ENCODE measurements around the gene PYGM. TPM values are rescaled to one million over a fixed set of nuclear protein-coding genes. Genes with fewer than 3 reads are reported as not detected.

PYGM gene
- total and polyA plus RNA-seq, 2 experiments from 2014 or later = 1.5 to 3.9 TPM

DNA sequence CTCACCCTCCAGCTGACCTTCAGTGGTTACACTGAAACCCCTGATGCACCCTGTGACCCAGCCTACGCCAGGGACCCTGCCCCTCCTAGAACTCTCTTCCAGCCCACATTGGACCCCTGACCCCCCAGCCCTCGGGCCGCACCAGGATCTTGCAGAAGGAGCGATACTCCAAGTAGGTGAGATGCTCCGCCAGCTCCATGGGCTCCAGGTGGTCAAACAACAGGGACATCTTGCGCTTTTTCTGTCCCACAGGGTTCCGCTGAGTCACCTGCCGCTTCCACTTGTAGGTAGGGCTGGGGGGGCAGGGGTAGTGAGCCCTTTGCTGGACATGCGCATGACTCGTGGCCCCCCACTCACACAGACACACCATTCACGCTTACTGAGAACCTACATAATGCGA lies 19.9 kb downstream of the PYGM start (continued):
- TF ChIP-seq, protein P1, sequence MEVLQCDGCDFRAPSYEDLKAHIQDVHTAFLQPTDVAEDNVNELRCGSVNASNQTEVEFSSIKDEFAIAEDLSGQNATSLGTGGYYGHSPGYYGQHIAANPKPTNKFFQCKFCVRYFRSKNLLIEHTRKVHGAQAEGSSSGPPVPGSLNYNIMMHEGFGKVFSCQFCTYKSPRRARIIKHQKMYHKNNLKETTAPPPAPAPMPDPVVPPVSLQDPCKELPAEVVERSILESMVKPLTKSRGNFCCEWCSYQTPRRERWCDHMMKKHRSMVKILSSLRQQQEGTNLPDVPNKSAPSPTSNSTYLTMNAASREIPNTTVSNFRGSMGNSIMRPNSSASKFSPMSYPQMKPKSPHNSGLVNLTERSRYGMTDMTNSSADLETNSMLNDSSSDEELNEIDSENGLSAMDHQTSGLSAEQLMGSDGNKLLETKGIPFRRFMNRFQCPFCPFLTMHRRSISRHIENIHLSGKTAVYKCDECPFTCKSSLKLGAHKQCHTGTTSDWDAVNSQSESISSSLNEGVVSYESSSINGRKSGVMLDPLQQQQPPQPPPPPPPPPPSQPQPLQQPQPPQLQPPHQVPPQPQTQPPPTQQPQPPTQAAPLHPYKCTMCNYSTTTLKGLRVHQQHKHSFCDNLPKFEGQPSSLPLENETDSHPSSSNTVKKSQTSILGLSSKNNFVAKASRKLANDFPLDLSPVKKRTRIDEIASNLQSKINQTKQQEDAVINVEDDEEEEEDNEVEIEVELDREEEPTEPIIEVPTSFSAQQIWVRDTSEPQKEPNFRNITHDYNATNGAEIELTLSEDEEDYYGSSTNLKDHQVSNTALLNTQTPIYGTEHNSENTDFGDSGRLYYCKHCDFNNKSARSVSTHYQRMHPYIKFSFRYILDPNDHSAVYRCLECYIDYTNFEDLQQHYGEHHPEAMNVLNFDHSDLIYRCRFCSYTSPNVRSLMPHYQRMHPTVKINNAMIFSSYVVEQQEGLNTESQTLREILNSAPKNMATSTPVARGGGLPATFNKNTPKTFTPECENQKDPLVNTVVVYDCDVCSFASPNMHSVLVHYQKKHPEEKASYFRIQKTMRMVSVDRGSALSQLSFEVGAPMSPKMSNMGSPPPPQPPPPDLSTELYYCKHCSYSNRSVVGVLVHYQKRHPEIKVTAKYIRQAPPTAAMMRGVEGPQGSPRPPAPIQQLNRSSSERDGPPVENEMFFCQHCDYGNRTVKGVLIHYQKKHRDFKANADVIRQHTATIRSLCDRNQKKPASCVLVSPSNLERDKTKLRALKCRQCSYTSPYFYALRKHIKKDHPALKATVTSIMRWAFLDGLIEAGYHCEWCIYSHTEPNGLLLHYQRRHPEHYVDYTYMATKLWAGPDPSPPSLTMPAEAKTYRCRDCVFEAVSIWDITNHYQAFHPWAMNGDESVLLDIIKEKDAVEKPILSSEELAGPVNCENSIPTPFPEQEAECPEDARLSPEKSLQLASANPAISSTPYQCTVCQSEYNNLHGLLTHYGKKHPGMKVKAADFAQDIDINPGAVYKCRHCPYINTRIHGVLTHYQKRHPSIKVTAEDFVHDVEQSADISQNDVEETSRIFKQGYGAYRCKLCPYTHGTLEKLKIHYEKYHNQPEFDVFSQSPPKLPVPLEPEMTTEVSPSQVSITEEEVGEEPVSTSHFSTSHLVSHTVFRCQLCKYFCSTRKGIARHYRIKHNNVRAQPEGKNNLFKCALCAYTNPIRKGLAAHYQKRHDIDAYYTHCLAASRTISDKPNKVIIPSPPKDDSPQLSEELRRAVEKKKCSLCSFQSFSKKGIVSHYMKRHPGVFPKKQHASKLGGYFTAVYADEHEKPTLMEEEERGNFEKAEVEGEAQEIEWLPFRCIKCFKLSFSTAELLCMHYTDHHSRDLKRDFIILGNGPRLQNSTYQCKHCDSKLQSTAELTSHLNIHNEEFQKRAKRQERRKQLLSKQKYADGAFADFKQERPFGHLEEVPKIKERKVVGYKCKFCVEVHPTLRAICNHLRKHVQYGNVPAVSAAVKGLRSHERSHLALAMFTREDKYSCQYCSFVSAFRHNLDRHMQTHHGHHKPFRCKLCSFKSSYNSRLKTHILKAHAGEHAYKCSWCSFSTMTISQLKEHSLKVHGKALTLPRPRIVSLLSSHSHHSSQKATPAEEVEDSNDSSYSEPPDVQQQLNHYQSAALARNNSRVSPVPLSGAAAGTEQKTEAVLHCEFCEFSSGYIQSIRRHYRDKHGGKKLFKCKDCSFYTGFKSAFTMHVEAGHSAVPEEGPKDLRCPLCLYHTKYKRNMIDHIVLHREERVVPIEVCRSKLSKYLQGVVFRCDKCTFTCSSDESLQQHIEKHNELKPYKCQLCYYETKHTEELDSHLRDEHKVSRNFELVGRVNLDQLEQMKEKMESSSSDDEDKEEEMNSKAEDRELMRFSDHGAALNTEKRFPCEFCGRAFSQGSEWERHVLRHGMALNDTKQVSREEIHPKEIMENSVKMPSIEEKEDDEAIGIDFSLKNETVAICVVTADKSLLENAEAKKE (CRISPR knock-in tag; IDR thresholded peaks at IDR 0.05) = no peak
- TF ChIP-seq STAT1 (IDR thresholded peaks at IDR 0.05; ENCODE audit: unreplicated experiment) (no peak), JUNB (IDR thresholded peaks at IDR 0.05; ENCODE audit: unreplicated experiment) (no peak), EZH2 (IDR thresholded peaks at IDR 0.05; ENCODE audit: low read depth, unreplicated experiment) (no peak), NANOG (IDR thresholded peaks at IDR 0.05; ENCODE audit: borderline replicate concordance) (no peak), EZH2phosphoT487 (IDR thresholded peaks at IDR 0.05; ENCODE audit: unreplicated experiment) (no peak)

DNA sequence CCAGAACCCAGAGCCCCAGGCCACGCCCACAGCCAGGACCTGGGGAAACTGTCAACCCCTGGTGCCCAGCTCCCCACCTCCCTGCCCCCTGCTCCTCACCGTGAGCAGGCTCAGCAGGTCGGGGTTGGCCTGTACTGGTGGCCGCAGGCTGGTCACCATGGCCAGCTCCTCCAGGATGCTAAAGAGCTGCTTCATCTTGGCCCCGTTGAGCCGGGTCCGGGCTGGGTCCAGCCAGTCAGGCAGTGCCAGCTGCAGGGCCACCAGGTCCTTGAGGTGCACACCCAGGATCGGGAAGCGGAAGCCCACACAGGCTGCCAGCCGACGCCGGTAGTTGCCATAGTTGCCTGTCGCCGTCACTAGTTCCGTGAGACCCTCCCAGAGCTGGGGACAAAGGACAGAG lies 23.1 kb downstream of the PYGM start:
- TF ChIP-seq, protein P2, sequence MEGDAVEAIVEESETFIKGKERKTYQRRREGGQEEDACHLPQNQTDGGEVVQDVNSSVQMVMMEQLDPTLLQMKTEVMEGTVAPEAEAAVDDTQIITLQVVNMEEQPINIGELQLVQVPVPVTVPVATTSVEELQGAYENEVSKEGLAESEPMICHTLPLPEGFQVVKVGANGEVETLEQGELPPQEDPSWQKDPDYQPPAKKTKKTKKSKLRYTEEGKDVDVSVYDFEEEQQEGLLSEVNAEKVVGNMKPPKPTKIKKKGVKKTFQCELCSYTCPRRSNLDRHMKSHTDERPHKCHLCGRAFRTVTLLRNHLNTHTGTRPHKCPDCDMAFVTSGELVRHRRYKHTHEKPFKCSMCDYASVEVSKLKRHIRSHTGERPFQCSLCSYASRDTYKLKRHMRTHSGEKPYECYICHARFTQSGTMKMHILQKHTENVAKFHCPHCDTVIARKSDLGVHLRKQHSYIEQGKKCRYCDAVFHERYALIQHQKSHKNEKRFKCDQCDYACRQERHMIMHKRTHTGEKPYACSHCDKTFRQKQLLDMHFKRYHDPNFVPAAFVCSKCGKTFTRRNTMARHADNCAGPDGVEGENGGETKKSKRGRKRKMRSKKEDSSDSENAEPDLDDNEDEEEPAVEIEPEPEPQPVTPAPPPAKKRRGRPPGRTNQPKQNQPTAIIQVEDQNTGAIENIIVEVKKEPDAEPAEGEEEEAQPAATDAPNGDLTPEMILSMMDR (conservative IDR thresholded peaks at IDR 0.05; ENCODE audit: low read depth in 2 of 2) = no peak
- TF ChIP-seq ZNF331 (CRISPR knock-in tag; IDR thresholded peaks at IDR 0.05; ENCODE audit: low read depth) = no peak
- TF ChIP-seq STAT1 (IDR thresholded peaks at IDR 0.05; ENCODE audit: unreplicated experiment) = no peak
- TF ChIP-seq NANOG (IDR thresholded peaks at IDR 0.05; ENCODE audit: borderline replicate concordance) = no peak
- TF ChIP-seq CREB1 (CRISPR knock-in tag; IDR thresholded peaks at IDR 0.05; ENCODE audit: low read depth) = no peak
- TF ChIP-seq, protein P3, sequence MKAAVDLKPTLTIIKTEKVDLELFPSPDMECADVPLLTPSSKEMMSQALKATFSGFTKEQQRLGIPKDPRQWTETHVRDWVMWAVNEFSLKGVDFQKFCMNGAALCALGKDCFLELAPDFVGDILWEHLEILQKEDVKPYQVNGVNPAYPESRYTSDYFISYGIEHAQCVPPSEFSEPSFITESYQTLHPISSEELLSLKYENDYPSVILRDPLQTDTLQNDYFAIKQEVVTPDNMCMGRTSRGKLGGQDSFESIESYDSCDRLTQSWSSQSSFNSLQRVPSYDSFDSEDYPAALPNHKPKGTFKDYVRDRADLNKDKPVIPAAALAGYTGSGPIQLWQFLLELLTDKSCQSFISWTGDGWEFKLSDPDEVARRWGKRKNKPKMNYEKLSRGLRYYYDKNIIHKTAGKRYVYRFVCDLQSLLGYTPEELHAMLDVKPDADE (IDR thresholded peaks at IDR 0.05) = no peak
- TF ChIP-seq EZH2phosphoT487 (IDR thresholded peaks at IDR 0.05; ENCODE audit: unreplicated experiment) = no peak
- no peak for TF ChIP-seq EZH2 (IDR thresholded peaks at IDR 0.05; ENCODE audit: low read depth, unreplicated experiment)
- TF ChIP-seq JUNB (IDR thresholded peaks at IDR 0.05; ENCODE audit: unreplicated experiment) = no peak
- TF ChIP-seq ZNF114 (CRISPR knock-in tag; IDR thresholded peaks at IDR 0.05) = no peak
- TF ChIP-seq POLR2AphosphoS5 (IDR thresholded peaks at IDR 0.05; ENCODE audit: low read depth) = no peak
- TF ChIP-seq, protein P4, sequence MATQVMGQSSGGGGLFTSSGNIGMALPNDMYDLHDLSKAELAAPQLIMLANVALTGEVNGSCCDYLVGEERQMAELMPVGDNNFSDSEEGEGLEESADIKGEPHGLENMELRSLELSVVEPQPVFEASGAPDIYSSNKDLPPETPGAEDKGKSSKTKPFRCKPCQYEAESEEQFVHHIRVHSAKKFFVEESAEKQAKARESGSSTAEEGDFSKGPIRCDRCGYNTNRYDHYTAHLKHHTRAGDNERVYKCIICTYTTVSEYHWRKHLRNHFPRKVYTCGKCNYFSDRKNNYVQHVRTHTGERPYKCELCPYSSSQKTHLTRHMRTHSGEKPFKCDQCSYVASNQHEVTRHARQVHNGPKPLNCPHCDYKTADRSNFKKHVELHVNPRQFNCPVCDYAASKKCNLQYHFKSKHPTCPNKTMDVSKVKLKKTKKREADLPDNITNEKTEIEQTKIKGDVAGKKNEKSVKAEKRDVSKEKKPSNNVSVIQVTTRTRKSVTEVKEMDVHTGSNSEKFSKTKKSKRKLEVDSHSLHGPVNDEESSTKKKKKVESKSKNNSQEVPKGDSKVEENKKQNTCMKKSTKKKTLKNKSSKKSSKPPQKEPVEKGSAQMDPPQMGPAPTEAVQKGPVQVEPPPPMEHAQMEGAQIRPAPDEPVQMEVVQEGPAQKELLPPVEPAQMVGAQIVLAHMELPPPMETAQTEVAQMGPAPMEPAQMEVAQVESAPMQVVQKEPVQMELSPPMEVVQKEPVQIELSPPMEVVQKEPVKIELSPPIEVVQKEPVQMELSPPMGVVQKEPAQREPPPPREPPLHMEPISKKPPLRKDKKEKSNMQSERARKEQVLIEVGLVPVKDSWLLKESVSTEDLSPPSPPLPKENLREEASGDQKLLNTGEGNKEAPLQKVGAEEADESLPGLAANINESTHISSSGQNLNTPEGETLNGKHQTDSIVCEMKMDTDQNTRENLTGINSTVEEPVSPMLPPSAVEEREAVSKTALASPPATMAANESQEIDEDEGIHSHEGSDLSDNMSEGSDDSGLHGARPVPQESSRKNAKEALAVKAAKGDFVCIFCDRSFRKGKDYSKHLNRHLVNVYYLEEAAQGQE (IDR thresholded peaks at IDR 0.05; ENCODE audit: unreplicated experiment) = no peak
- peaks cover 2% of the 10 kb centered on the region for H3F3A ChIP-seq (replicated peaks; ENCODE audit: low read depth)
- H3K27me3 ChIP-seq (ENCODE audit: insufficient read depth) = peaks cover 8% of the 10 kb centered on the region
- no peak overlapping the region for H3K4me3 Mint-ChIP-seq
- H3K9me3 Mint-ChIP-seq = no peaks in the 10 kb centered on the region
- no peak for DNase-seq (ENCODE audit: low spot score)
- H4K20me1 ChIP-seq (replicated peaks; ENCODE audit: insufficient read depth) = no peaks in the 10 kb centered on the region
- H3K36me3 Mint-ChIP-seq (ENCODE audit: low read depth) = peaks cover 63% of the 10 kb centered on the region
- no peak overlapping the region for H3K27ac Mint-ChIP-seq
- ATAC-seq = no peak
- H3K27me3 Mint-ChIP-seq (ENCODE audit: insufficient read depth, low read depth, poor library complexity) = peaks cover 26% of the 10 kb centered on the region
- no peak overlapping the region for H3K4me2 ChIP-seq
- no peak overlapping the region for H2AFZ ChIP-seq
- no peak overlapping the region for H3K27ac ChIP-seq (ENCODE audit: low read depth)
- H3K9me2 ChIP-seq (ENCODE audit: insufficient read depth) = no peaks in the 10 kb centered on the region
- H3K4me1 Mint-ChIP-seq = peaks cover 29% of the 10 kb centered on the region
- no peaks in the 10 kb centered on the region for H3K36me3 ChIP-seq (ENCODE audit: insufficient read depth)
- no peaks in the 10 kb centered on the region for H3K79me2 ChIP-seq (replicated peaks; ENCODE audit: insufficient read depth)
- H3K4me1 ChIP-seq (ENCODE audit: insufficient read depth) = peaks cover 41% of the 10 kb centered on the region
- no peak overlapping the region for H3K4me3 ChIP-seq

Data from GM23338 (cell line).